Keratinocyte (primary cell): Measurements from ENCODE around the gene HK1. TPM values are rescaled to one million over a fixed set of nuclear protein-coding genes. Genes with fewer than 3 reads are reported as not detected.

ENCODE experiments used
- DNase-seq: peaks from one replicate; pipeline ENCODE4 v3.0.0-alpha.2; 2011; ENCODE audit warnings: low read depth, missing footprints, low spot score
- FAIRE-seq: peaks from 2 replicates; lab custom pipeline; 2011; peaks lifted over from hg19 to GRCh38; lab: Jason Lieb, UNC
- H2AFZ ChIP-seq: 2 replicates; pipeline ENCODE4 v1.6.0; 2012; ENCODE audit warnings: low read length, control low read depth, inconsistent platforms; ENCODE audit not compliant: control insufficient read depth
- H3K27ac ChIP-seq: 2 replicates; pipeline ENCODE4 v1.5.1; 2011; ENCODE audit warnings: low read length; ENCODE audit not compliant: control insufficient read depth, insufficient read depth
- H3K27me3 ChIP-seq: 3 replicates; pipeline ENCODE4 v1.6.0; 2011; ENCODE audit warnings: low read length; ENCODE audit not compliant: control insufficient read depth, insufficient read depth; ENCODE audit errors: extremely low read depth
- H3K36me3 ChIP-seq, 2 experiments: 2 replicates in 1 of 2; 3 replicates in 1 of 2; pipeline ENCODE4 v1.5.1; 2011; ENCODE audit warnings: low read length in 2 of 2, mild to moderate bottlenecking in 1 of 2; ENCODE audit not compliant: control insufficient read depth in 2 of 2, insufficient read depth in 2 of 2; ENCODE audit errors: extremely low read depth in 1 of 2
- H3K4me1 ChIP-seq: 3 replicates; pipeline ENCODE4 v1.5.1; 2011; ENCODE audit warnings: low read length; ENCODE audit not compliant: control insufficient read depth, insufficient read depth; ENCODE audit errors: extremely low read depth
- H3K4me2 ChIP-seq: 3 replicates; pipeline ENCODE4 v1.6.0; 2011; ENCODE audit warnings: low read depth, low read length; ENCODE audit not compliant: control insufficient read depth, insufficient read depth; ENCODE audit errors: extremely low read depth
- H3K4me3 ChIP-seq, 3 experiments: fragments of 200-600 bp in 1 of 3; sonication (generic) in 1 of 3; 2 replicates in 2 of 3; 3 replicates in 1 of 3; pipeline ENCODE4 v1.5.1; 2011 to 2016; ENCODE audit warnings: low read length in 3 of 3, mild to moderate bottlenecking in 3 of 3, control low read depth in 2 of 3, inconsistent platforms in 1 of 3, low read depth in 1 of 3, mixed read lengths in 1 of 3, mixed run types in 1 of 3, moderate library complexity in 1 of 3; ENCODE audit not compliant: control insufficient read depth in 2 of 3, insufficient read depth in 2 of 3; ENCODE audit errors: extremely low read depth in 1 of 3
- H3K79me2 ChIP-seq: 2 replicates; pipeline ENCODE4 v1.6.0; 2012; ENCODE audit warnings: low read length; ENCODE audit not compliant: control insufficient read depth, insufficient read depth
- H3K9ac ChIP-seq: 3 replicates; pipeline ENCODE4 v1.6.0; 2011; ENCODE audit warnings: low read length; ENCODE audit not compliant: control insufficient read depth, insufficient read depth; ENCODE audit errors: extremely low read depth
- H3K9me1 ChIP-seq: 3 replicates; pipeline ENCODE4 v1.6.0; 2011; ENCODE audit warnings: low read length; ENCODE audit not compliant: control insufficient read depth, insufficient read depth; ENCODE audit errors: extremely low read depth
- H3K9me3 ChIP-seq: 2 replicates; pipeline ENCODE4 v1.5.1; 2012; ENCODE audit warnings: low read depth, low read length; ENCODE audit not compliant: control insufficient read depth
- H4K20me1 ChIP-seq: 3 replicates; pipeline ENCODE4 v1.6.0; 2011; ENCODE audit warnings: low read length; ENCODE audit not compliant: control insufficient read depth, insufficient read depth; ENCODE audit errors: extremely low read depth
- EZH2 ChIP-seq: IDR thresholded peaks from one replicate; pipeline ENCODE4 v1.6.1; 2012; ENCODE audit warnings: inconsistent platforms, mild to moderate bottlenecking, low read length, moderate library complexity
- dilution Hi-C: fragments of 300-500 bp; cut with MboI; formaldehyde crosslinking; loops from one replicate; pipeline ENCODE4 v1.7.0; 2020; ENCODE audit warnings: low sequenced_read_pairs; ENCODE audit not compliant: extremely low pct_ligation_motif_present
- polyA plus RNA-seq, 5 experiments: library from polyadenylated mRNA; depleted of rRNA in 3 of 5; stranded (reverse) in 3 of 5; stranded (forward) in 1 of 5; unstranded in 1 of 5; fragments of >200 nt; gene quantifications; 1 replicate in 1 of 5; 2 replicates in 3 of 5; 3 replicates in 1 of 5; pipeline versions ENCODE4 v1.2.1 to v1.2.3, GENCODE V29; 2011 to 2012; ENCODE audit warnings: missing spikeins in 2 of 5, low read depth in 1 of 5, low replicate concordance in 1 of 5
- TF ChIP-seq, protein P1 (sequence below), 3 experiments: IDR thresholded peaks in 1 of 3; conservative IDR thresholded peaks in 1 of 3; optimal IDR thresholded peaks in 1 of 3; 2 replicates in 2 of 3; 3 replicates in 1 of 3; pipeline versions ENCODE3 to v1.5.1; 2011; ENCODE audit warnings: low read length in 3 of 3, mild to moderate bottlenecking in 3 of 3, moderate library complexity in 2 of 3, control low read depth in 1 of 3, inconsistent platforms in 1 of 3; ENCODE audit not compliant: insufficient read depth in 2 of 3; ENCODE audit errors: extremely low read depth in 1 of 3

The HK1 gene
- polyA plus RNA-seq, 1 donor (not counting 4 experiments of a cell fraction or from before 2014, with no cell fraction given), result 106 TPM

GRCh38 chr10:69356187-69356586 lies 77.9 kb downstream of the HK1 start:
- no peak overlapping the region for H3K27ac ChIP-seq
- no peaks in the 10 kb centered on the region for H3K9me3 ChIP-seq
- peaks cover 60% of the 10 kb centered on the region for H3K79me2 ChIP-seq
- H3K36me3 ChIP-seq, result peaks cover 8 to 19% of the 10 kb centered on the region in 2 experiments
- no peaks in the 10 kb centered on the region for H3K27me3 ChIP-seq
- no peaks in the 10 kb centered on the region for H4K20me1 ChIP-seq
- DNase-seq (no peak), FAIRE-seq (no peak)
- H3K4me1 ChIP-seq, result peaks cover 51% of the 10 kb centered on the region
- no peak overlapping the region for H3K9ac ChIP-seq
- H3K4me2 ChIP-seq, result no peak overlapping the region
- H2AFZ ChIP-seq, result no peak overlapping the region
- TF ChIP-seq EZH2, result no peak
- TF ChIP-seq, protein P1, sequence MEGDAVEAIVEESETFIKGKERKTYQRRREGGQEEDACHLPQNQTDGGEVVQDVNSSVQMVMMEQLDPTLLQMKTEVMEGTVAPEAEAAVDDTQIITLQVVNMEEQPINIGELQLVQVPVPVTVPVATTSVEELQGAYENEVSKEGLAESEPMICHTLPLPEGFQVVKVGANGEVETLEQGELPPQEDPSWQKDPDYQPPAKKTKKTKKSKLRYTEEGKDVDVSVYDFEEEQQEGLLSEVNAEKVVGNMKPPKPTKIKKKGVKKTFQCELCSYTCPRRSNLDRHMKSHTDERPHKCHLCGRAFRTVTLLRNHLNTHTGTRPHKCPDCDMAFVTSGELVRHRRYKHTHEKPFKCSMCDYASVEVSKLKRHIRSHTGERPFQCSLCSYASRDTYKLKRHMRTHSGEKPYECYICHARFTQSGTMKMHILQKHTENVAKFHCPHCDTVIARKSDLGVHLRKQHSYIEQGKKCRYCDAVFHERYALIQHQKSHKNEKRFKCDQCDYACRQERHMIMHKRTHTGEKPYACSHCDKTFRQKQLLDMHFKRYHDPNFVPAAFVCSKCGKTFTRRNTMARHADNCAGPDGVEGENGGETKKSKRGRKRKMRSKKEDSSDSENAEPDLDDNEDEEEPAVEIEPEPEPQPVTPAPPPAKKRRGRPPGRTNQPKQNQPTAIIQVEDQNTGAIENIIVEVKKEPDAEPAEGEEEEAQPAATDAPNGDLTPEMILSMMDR (optimal IDR thresholded peaks at IDR 0.05 in 1 of 3, IDR thresholded peaks at IDR 0.05 in 1 of 3, conservative IDR thresholded peaks at IDR 0.05 in 1 of 3; ENCODE audit: extremely low read depth in 1 of 3, insufficient read depth in 2 of 3, low read length in 3 of 3), result no peak
- H3K9me1 ChIP-seq, result peaks cover 8% of the 10 kb centered on the region
- dilution Hi-C loops, result no loop called here
- H3K4me3 ChIP-seq, result no peak overlapping the region

GRCh38 chr10:69358148-69358795 lies 80.0 kb downstream of the HK1 start:
- peaks cover 8 to 30% of the 10 kb centered on the region in 2 experiments for H3K36me3 ChIP-seq
- no peak overlapping the region for H3K4me3 ChIP-seq
- H3K9ac ChIP-seq, result no peak overlapping the region
- DNase-seq, result no peak
- no peaks in the 10 kb centered on the region for H3K9me3 ChIP-seq
- no peaks in the 10 kb centered on the region for H3K27me3 ChIP-seq
- peaks cover 58% of the 10 kb centered on the region for H3K79me2 ChIP-seq
- H3K27ac ChIP-seq, result no peak overlapping the region
- H3K4me1 ChIP-seq, result peaks cover 53% of the 10 kb centered on the region
- dilution Hi-C loops, result no loop called here
- H3K4me2 ChIP-seq, result no peak overlapping the region
- H4K20me1 ChIP-seq, result no peaks in the 10 kb centered on the region
- FAIRE-seq, result no peak
- H2AFZ ChIP-seq, result no peak overlapping the region
- TF ChIP-seq EZH2, result no peak
- TF ChIP-seq, protein P1 (optimal IDR thresholded peaks at IDR 0.05 in 1 of 3, IDR thresholded peaks at IDR 0.05 in 1 of 3, conservative IDR thresholded peaks at IDR 0.05 in 1 of 3; ENCODE audit: extremely low read depth in 1 of 3, insufficient read depth in 2 of 3, low read length in 3 of 3), result no peak
- H3K9me1 ChIP-seq, result peaks cover 14% of the 10 kb centered on the region
